Measurements from ENCODE around the gene FSCN2. TPM values are rescaled to one million over a fixed set of nuclear protein-coding genes. Genes with fewer than 3 reads are reported as not detected.
A peak's percentile ranks its signal among the peaks of the same experiment; 100 is the strongest.

The FSCN2 gene
- total RNA-seq, 2 donors from 2014 or later: 0.21 to 0.64 TPM

DNA sequence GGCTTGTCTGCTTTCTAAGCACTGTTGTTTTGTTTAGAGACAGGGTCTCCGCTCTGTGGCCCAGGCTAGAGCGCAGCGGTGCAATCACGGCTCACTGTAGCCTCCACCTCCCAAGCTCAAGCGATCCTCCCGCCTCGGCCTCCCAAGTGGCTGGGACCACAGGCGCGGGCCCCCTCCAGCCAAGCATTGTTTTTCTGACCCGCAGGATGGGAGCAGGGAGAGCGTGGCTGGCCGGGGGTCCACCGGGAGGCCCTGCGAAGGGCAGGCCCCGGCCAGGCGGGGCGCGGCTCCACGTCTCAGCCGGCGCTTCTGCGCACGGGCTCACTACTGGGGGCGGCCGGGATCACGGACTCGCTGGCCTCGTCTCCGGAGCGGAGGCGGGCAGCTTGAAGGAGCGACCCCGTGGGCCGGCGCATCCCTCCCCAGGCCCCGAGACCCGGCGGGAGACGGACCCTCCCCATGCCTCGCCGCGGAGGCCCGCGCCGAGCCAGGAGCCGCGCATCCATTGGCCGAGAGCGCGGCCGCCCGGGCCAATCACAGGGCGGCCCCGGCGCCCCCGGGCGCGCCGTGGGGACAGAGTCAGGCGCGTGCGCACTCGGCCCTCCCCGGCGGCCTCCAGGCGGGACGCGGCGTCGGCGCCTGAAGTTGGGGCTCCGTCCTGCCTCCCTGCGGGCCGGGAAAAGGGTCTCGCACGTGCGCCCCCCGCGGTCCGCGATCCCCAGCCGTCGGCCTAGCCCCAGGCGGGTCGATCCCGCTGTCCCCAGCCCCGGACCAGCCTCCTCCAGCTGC lies 40.5 kb upstream of the FSCN2 start:
- Mint-ChIP-seq H3K36me3 (no peaks in the 10 kb centered on the region), H3K27me3 (peaks cover 7 to 11% of the 10 kb centered on the region in 2 donors), H3K27ac (no peak overlapping the region), H3K4me1 (ENCODE audit: low read depth in 2 of 2) (peaks cover 0 to 10% of the 10 kb centered on the region in 2 donors), H3K4me3 (no peak overlapping the region), H3K9me3 (no peaks in the 10 kb centered on the region)
- DNase-seq (ENCODE audit: low spot score) (peak; percentile 88), ATAC-seq (peak; percentile 90 to 92)

DNA sequence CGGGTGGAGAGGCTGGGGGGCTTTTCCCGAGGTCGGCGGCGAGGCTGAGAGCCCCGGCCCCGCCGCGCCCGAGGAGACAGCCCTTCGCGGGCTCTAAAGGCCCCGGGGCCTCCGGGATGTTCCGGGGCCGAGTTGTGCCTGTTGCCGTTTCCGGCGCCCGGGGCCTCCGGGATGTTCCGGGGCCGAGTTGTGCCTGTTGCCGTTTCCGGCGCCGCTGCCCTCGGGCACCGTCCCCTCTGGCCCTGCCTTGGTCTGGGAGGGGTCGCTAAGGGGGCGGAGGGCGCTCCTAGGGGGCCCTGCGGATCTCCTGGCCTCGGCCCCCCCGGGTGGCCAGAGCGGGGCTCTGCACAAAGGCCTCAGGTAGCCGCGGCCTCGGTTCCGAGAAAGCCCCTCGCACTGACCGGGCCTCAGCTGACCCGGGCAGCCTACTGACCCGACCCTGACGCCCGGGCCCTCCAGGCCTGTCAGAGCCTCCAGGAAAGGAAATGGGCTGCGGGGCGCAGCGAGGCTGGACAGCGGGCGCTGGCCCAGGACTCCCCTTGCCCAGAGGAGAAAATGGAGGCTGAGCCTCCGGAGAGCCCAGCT lies 39.8 kb upstream of the FSCN2 start:
- ATAC-seq (peak; percentile 1 to 39), DNase-seq (ENCODE audit: low spot score) (no peak)
- no peaks in the 10 kb centered on the region for H3K36me3 Mint-ChIP-seq
- H3K27ac Mint-ChIP-seq: no peak overlapping the region
- H3K4me3 Mint-ChIP-seq: no peak overlapping the region
- H3K9me3 Mint-ChIP-seq: no peaks in the 10 kb centered on the region
- peaks cover 0 to 6% of the 10 kb centered on the region in 2 donors for H3K4me1 Mint-ChIP-seq (ENCODE audit: low read depth in 2 of 2)
- peaks cover 6 to 7% of the 10 kb centered on the region in 2 donors for H3K27me3 Mint-ChIP-seq

DNA sequence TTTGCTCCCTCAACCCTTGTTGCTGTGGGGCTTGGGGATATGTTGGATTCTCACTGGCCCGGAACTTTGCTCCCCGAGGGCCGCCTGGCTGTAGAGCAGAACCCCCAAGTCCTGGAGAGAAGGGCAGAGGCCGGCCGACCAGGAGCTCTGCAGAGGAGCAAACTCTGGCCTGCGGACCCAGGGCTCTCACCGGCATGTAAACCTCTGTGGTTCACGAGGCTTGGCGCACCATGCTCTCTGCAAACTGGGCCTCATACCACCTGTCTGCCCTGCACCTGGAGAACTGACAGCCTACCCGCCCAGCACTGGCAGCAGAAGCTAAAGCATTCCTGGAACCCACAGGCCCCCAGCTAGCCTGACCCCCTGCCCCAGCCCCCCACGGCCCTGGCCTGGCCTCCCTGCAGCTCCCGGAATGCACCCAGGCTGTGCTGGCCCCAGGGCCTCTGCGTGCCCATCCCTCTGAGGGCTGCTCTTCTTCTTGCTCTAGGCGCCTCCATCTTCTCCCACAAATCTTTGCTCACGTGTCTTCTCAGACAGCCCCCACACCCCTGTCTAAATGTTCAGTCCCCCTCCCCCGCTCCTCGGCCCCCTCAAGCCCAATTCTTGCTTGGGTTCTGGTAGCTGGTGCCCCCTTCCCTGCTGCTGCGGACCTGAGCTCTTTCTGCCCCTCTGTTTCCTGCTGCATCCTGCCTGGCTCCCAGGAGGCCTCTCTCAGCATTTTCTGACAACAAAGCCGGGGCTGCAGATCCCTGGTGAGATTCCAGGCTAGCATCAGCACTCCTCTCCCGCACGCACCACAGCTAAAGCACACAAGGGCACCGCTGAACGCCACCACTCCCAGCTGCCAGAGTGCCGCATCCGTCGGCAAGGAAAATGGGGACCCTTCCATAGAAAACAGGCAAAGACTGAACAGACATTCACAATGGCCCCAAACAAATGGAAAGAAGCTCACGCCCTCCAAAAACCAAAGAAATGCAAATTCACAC lies 38.9 kb upstream of the FSCN2 start:
- DNase-seq (ENCODE audit: low spot score) (no peak), ATAC-seq (no peak)
- peaks cover 0 to 6% of the 10 kb centered on the region in 2 donors for H3K4me1 Mint-ChIP-seq (ENCODE audit: low read depth in 2 of 2)
- peaks cover 7% of the 10 kb centered on the region in 2 donors for H3K27me3 Mint-ChIP-seq
- no peaks in the 10 kb centered on the region for H3K36me3 Mint-ChIP-seq
- H3K27ac Mint-ChIP-seq: peak overlapping the region; percentile 16 to 19
- H3K9me3 Mint-ChIP-seq: no peaks in the 10 kb centered on the region
- H3K4me3 Mint-ChIP-seq: peak overlapping the region; percentile 47

DNA sequence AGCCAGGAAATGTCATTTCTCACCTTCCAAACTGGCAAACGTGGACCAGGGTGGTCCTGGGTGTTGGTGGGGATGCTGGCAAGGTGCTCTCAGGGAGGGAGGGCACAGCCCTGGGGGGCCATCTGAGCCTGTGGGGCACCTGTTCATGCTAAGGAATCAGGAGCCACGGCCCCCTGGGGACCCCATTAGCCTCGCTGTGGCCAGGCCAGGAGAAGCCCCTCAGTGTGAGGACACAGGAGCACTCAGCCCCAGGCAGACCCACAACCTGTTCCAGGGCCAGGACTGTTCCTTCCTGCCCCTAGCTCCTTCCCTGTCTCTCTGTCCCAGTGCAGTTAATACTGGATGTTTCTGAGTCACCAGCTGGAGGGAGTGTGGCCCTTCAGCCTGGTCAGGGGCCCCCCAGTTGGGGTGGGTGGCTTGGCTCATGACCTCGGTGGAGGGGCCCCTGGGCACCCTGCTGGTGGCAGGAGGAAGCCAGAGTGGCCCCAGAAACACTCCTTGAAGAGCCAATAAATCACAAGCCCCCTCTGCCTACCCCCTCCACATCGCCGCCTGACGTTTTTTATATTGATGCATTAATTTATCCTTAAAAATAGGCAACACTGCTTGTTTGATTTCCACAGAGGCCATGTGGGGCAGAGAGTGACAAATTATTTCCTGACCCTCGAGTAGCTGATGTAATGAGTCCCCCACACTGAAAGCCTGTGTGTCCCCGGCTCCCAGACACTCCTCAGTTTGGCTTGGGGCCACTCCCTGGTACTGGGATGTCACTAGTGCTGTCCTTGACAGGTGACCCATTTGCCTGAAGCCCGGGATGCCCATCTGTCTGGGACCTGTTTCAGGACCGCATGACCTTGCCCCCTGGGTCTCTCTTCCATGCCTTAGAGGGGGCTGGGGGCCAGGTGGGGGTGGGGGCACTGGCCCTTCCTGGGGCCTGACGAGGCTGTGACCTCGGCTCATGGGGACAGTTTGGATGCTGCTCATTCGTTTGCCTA lies 37.9 kb upstream of the FSCN2 start:
- DNase-seq (ENCODE audit: low spot score) (no peak), ATAC-seq (no peak)
- Mint-ChIP-seq H3K27ac (peak overlapping the region; percentile 16 to 19), H3K36me3 (no peaks in the 10 kb centered on the region), H3K27me3 (peaks cover 7 to 11% of the 10 kb centered on the region in 2 donors), H3K4me1 (ENCODE audit: low read depth in 2 of 2) (peaks cover 0 to 8% of the 10 kb centered on the region in 2 donors), H3K4me3 (peak overlapping the region; percentile 47), H3K9me3 (no peaks in the 10 kb centered on the region)

DNA sequence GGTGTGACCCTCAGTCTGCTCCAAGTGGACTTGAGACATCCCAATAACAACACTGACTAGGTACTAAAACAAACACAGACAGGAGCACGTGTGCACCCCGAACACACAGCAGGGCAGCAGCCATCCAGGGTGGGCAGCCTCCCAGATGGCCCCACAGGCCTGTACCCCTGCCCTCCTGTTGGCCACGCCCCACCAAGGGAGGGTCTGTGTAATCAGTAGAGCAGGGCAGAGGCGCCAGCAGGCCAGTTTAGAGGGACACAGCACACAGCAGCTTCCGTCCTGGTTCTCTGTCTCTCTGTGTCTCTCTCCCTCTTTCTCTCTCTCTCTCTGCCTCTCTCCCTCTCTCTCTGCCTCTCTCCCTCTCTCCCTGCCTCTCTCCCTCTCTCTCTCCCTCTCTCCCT lies 37.0 kb upstream of the FSCN2 start:
- H3K27me3 Mint-ChIP-seq: peaks cover 3 to 10% of the 10 kb centered on the region in 2 donors
- no peak for ATAC-seq
- no peak for DNase-seq (ENCODE audit: low spot score)
- H3K9me3 Mint-ChIP-seq: no peaks in the 10 kb centered on the region
- peaks cover 0 to 7% of the 10 kb centered on the region in 2 donors for H3K4me1 Mint-ChIP-seq (ENCODE audit: low read depth in 2 of 2)
- H3K4me3 Mint-ChIP-seq: no peak overlapping the region
- H3K27ac Mint-ChIP-seq: no peak overlapping the region
- no peaks in the 10 kb centered on the region for H3K36me3 Mint-ChIP-seq

DNA sequence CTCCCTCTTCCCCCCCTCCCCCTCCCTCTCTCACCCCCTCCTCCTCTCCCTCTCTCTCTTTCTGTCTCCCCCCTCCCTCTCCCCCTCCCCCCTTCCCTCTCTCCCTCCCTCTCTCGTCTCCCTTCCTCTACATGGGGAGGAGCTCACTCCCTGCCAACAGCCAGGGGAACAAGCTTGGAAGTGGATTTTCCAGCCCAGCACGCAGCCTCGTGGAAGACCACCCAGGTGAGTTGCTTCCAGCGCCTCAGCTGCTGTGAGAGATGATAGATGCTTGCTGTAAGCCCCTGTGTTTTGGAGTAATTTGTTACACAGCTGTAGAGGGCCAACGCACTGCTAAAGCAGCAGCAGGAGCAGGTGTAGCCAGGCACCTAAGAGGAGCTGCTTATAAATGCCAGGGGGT lies 36.4 kb upstream of the FSCN2 start:
- Mint-ChIP-seq H3K9me3 (no peaks in the 10 kb centered on the region), H3K4me3 (no peak overlapping the region), H3K4me1 (ENCODE audit: low read depth in 2 of 2) (peaks cover 0 to 6% of the 10 kb centered on the region in 2 donors), H3K27ac (no peak overlapping the region), H3K36me3 (no peaks in the 10 kb centered on the region), H3K27me3 (peaks cover 0 to 8% of the 10 kb centered on the region in 2 donors)
- ATAC-seq: no peak
- no peak for DNase-seq (ENCODE audit: low spot score)

DNA sequence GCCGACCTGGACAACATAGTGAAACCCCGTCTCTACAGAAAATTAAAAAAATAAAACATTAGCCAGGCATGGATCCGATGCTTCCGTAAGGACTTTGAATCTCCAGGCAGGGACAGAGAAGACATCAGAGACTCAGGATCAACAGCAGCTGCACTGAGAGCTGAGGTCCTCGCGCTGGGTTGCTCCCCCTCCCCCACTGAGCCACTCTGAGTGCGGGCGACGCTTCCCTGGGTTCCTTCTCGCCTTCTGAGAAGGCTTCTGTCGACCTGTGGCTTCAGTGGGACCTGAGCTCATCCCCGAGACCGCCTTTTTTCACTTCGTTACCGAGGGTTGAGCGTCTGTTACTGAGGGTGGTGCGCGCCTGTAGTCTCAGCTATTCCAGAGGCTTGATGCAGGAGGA lies 36.0 kb upstream of the FSCN2 start:
- DNase-seq (ENCODE audit: low spot score) (no peak), ATAC-seq (no peak)
- H3K36me3 Mint-ChIP-seq: no peaks in the 10 kb centered on the region
- peaks cover 0 to 6% of the 10 kb centered on the region in 2 donors for H3K4me1 Mint-ChIP-seq (ENCODE audit: low read depth in 2 of 2)
- no peak overlapping the region for H3K27ac Mint-ChIP-seq
- H3K4me3 Mint-ChIP-seq: no peak overlapping the region
- H3K27me3 Mint-ChIP-seq: peaks cover 0 to 8% of the 10 kb centered on the region in 2 donors
- no peaks in the 10 kb centered on the region for H3K9me3 Mint-ChIP-seq

DNA sequence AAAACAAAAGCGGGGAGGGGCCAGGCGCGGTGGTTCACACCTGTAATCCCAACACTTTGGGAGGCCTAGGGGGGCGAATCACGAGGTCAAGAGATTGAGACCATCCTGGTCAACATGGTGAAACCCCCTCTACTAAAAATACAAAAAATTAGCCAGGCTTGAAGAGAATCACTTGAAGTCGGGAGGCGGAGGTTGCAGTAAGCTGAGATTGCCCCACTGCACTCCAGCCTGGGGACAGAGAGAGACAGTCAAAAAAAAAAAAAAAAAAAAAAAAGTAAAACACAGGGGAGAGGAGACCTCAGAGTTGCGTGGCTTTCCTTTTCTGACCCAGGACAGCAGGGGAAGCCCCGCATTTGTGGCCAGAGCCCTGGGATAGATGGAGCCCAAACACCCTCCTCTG lies 35.5 kb upstream of the FSCN2 start:
- no peak overlapping the region for H3K4me3 Mint-ChIP-seq
- no peak for DNase-seq (ENCODE audit: low spot score)
- no peak overlapping the region for H3K27ac Mint-ChIP-seq
- H3K36me3 Mint-ChIP-seq: no peaks in the 10 kb centered on the region
- no peaks in the 10 kb centered on the region for H3K9me3 Mint-ChIP-seq
- no peak for ATAC-seq
- H3K4me1 Mint-ChIP-seq (ENCODE audit: low read depth in 2 of 2): peaks cover 0 to 6% of the 10 kb centered on the region in 2 donors
- H3K27me3 Mint-ChIP-seq: peaks cover 0 to 8% of the 10 kb centered on the region in 2 donors

DNA sequence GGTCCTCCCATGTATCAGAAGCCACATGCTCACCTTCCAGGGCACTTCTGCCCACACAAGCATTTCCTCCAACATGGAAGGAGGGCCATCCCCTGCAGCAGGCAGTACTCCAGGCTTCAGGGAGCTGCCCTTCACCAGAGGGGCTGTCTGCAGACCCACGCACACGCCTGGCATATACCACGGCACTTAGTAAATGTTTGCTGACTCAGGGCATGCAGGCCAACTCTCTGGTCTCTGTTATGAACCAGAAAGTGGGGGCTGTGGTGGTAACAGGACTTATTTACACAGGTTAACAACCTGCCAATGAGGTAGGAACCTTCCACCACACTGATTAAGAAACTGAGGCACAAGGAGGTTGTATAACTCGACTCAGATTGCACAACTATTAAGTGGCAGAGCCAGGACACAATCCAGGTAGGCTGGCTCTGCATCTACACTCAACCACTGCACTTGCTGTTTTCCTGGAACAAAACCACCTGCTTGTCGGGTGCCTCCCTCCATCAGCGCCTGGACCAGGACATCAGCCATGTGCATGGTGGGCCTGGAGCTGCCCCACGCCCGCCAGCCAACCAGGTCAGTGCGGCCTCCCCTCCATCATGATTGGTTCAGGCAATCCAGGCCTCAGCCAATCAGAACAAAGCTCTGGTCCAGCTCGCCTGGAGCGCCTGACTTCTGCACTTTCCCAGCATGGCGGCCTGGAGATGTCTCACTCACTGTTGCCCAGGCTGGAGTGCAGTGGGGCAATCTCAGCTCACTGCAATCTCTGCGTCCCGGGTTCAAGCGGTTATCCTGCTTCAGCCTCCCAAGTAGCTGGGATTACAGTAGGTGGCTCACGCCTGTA lies 34.8 kb upstream of the FSCN2 start:
- DNase-seq (ENCODE audit: low spot score) (no peak), ATAC-seq (no peak)
- Mint-ChIP-seq H3K36me3 (no peaks in the 10 kb centered on the region), H3K4me3 (no peak overlapping the region), H3K27ac (no peak overlapping the region), H3K9me3 (no peaks in the 10 kb centered on the region), H3K4me1 (ENCODE audit: low read depth in 2 of 2) (peaks cover 0 to 6% of the 10 kb centered on the region in 2 donors), H3K27me3 (peaks cover 0 to 8% of the 10 kb centered on the region in 2 donors)

DNA sequence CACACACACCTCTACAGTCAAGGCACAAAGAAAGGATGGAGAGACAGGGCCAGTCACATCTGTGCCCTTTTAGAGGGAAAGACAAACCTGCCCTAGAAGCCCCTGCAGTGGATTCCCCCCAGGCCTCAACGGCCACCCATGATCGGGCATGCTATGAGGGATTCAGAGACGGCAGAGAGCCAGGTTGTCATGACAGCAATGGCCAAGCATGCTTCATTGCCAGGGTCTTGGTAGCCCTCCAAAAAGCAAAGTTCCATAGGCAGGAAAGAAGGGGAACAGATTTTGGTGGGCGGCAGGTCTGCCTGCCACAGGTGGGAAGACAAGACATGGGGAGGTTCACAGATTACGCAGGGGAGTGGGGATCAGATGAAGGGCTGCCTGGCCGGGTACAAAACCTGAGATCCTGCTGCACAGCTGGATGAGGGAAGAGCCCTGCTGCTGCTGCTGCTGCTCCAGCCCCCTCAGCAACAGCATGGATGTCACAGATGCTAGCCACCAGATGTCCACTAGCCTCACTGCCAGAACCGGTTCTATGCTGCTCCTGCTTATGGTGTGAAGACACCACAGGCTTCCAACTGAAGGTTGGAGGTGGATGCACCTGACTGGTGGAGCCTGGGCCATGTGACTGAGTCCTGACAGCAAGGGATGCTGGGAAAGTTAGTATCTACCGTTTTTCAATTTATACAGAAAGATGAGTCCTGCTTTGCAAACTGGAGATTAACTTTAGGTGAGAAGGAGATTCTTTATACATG lies 33.4 kb upstream of the FSCN2 start:
- no peak overlapping the region for H3K27ac Mint-ChIP-seq
- no peaks in the 10 kb centered on the region for H3K9me3 Mint-ChIP-seq
- no peak overlapping the region for H3K4me3 Mint-ChIP-seq
- peaks cover 0 to 2% of the 10 kb centered on the region in 2 donors for H3K4me1 Mint-ChIP-seq (ENCODE audit: low read depth in 2 of 2)
- DNase-seq (ENCODE audit: low spot score) (no peak), ATAC-seq (no peak)
- no peaks in the 10 kb centered on the region for H3K36me3 Mint-ChIP-seq
- H3K27me3 Mint-ChIP-seq: peaks cover 0 to 5% of the 10 kb centered on the region in 2 donors

DNA sequence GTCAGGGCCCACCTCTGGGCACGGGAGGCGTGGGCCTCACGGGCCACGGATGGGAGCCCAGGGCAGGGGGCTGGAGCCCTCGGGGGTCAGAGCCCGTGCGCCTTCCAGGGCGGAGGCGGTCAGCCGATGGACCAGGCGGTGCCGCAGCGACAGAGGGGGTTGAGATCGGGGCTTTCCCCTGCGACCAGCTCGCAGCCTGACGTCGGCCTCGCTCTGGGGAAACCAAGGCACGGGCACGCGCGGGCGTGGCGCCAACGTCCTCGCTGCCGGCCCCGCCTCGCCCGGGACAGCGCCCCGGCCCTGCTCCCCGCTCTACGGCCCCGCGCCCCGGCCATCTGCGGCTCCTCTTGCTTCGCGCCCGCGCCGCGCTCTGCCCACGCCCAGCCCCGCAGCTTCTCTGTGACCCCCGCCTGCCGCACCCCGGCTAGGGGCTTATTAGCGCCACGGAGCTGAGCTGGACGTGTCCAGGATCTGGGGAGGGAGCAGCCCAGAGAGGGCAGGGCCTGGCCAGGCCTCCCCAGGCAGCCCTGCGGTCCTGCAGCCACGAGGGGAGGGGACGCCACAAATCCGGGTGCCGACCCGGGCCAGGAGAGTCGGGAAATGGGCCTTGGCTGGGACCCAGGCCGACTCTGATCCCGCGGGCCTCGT lies 29.1 kb upstream of the FSCN2 start:
- peaks cover 0 to 5% of the 10 kb centered on the region in 2 donors for H3K27me3 Mint-ChIP-seq
- no peaks in the 10 kb centered on the region for H3K36me3 Mint-ChIP-seq
- ATAC-seq: peak; percentile 47 to 52
- no peaks in the 10 kb centered on the region for H3K9me3 Mint-ChIP-seq
- peaks cover 0 to 2% of the 10 kb centered on the region in 2 donors for H3K4me1 Mint-ChIP-seq (ENCODE audit: low read depth in 2 of 2)
- no peak overlapping the region for H3K4me3 Mint-ChIP-seq
- DNase-seq (ENCODE audit: low spot score): no peak
- no peak overlapping the region for H3K27ac Mint-ChIP-seq

Measured in natural killer cell treated with Interleukin-12 subunit alpha and Interleukin-12 subunit beta and Interleukin-15 and Interleukin-18, amount 100 ng/mL, for 72 hours (primary cell).